Measurements from ENCODE around the gene FOSL2. TPM values are rescaled to one million over a fixed set of nuclear protein-coding genes. Genes with fewer than 3 reads are reported as not detected.

Gene FOSL2
- total RNA-seq, 1 donor from 2014 or later: 77.1 TPM

DNA sequence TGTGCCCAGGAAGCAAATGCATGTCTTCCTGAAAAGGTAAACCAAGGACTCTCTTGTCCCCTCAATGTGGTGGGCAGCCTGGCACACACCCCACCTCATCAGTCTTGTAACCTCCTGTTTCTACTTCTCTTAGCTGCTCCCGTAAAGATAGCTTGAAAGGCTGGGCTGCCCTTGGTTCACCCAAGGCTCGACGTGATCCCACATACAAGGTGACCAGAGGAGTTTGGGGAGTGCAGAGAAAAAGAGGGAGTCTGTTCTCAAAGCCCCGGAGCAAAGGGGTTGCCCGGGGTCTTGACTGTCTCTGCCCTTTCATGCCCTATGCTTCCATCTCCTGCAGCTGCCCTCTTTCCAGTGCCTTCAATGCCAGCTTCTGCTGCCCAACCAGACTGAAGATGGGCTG lies 18.3 kb upstream of the FOSL2 start:
- FAIRE-seq (no peak), DNase-seq (ENCODE audit: low read depth) (no peak)
- Histone ChIP-seq H3K27me3 (ENCODE audit: control insufficient read depth, insufficient read depth, low read length) (no peaks in the 10 kb centered on the region), H3K4me3 (ENCODE audit: low read depth, low read length) (no peak overlapping the region), H3K36me3 (ENCODE audit: control insufficient read depth, insufficient read depth, low read length) (no peaks in the 10 kb centered on the region)
- TF ChIP-seq, protein P1, sequence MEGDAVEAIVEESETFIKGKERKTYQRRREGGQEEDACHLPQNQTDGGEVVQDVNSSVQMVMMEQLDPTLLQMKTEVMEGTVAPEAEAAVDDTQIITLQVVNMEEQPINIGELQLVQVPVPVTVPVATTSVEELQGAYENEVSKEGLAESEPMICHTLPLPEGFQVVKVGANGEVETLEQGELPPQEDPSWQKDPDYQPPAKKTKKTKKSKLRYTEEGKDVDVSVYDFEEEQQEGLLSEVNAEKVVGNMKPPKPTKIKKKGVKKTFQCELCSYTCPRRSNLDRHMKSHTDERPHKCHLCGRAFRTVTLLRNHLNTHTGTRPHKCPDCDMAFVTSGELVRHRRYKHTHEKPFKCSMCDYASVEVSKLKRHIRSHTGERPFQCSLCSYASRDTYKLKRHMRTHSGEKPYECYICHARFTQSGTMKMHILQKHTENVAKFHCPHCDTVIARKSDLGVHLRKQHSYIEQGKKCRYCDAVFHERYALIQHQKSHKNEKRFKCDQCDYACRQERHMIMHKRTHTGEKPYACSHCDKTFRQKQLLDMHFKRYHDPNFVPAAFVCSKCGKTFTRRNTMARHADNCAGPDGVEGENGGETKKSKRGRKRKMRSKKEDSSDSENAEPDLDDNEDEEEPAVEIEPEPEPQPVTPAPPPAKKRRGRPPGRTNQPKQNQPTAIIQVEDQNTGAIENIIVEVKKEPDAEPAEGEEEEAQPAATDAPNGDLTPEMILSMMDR (IDR thresholded peaks at IDR 0.05; ENCODE audit: insufficient read depth, low read length, severe bottlenecking): no peak

DNA sequence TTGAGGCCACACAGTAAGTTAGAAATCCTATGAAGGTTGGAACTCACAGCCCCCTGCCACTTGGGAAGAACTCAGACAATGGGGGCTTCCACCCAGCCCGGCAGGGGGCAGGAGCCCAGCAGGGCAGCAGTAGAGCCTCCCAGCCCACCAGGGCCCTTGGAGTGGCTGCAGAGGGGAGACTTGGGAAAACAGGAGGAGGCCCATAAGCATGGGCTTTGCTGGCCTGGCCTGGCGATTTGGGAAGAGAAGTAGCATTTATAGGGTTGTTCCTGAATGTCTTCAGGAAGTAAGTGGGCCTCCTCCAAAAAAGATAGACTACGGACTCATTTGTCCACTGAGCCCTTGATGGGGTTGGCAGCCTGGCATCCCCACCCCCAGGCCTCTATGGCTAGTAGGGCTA lies 17.4 kb upstream of the FOSL2 start:
- DNase-seq (ENCODE audit: low read depth) (no peak), FAIRE-seq (no peak)
- TF ChIP-seq, protein P1 (IDR thresholded peaks at IDR 0.05; ENCODE audit: insufficient read depth, low read length, severe bottlenecking): no peak
- no peaks in the 10 kb centered on the region for H3K27me3 ChIP-seq (ENCODE audit: control insufficient read depth, insufficient read depth, low read length)
- no peak overlapping the region for H3K4me3 ChIP-seq (ENCODE audit: low read depth, low read length)
- H3K36me3 ChIP-seq (ENCODE audit: control insufficient read depth, insufficient read depth, low read length): no peaks in the 10 kb centered on the region

DNA sequence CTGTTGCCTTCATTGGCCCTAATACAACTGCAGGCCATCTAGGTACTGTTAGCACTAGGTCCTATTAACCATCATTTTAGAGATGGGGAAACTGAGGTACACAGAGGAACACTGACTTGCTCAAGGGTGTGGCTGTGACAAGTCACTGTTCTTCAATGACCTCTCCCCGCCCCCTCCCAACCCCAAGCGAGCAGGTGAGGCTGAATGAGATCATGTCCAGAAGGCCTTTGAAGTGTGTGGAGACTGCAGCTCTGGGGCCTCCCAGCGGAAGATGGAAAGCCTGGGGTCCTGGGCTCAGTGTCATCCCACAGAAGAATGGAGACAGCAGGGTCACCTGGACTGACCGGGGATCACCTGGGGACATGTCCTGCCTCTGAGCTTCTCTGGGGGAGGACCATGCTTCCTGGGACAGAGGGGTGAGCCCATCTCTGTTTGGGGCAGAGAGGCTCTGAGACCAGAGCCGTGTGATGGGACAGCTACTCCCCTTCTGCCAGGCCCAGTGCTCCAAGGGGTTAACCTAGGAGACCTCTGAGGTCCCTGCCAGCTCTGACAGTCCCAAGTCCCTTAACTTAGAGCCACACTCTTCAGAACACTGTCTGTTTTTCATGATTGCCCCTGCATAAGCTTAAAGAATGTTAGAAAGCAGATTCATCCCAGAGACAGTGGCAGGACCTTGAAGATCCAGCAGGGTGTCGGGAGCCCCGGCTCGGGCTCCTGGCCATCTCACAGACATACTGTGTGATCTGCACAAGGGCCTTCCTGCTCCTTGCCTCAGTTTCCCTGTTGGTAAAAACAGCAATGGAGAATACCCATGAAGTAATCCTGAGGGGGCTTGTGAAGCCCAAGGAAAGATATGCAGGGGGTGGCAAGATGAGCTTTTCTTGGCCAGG lies 16.7 kb upstream of the FOSL2 start:
- FAIRE-seq: no peak

DNA sequence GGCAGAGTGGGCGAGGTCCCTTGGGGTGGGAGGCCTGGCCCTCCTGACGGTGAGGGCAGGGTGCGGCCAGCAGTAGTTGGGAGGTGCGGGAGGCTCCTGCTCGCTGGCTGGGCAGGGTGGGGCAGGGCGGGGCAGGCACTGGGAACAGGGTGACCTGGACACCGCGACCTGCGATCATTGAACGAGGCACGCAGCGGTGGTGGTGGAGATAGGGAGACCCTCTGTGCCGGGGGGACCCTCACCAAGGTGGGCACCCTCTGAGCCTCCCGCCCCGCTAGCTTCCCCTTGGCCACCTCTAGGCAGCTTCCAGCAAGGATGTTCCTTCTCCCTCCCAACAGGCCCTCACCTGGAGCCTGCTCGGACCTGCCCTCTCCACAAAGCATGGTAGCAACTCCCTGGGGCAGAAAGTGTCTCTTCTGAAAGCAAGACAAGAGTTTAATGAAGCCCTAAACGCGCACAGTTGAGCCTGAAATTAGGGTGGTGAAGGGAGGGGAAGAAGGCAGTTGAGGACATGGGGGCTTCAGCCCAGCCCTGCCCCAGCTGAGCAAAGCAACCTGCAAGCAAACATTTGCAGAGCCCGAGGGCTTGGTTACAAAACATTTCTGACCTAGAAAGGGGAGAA lies 15.4 kb upstream of the FOSL2 start:
- H3K27me3 ChIP-seq (ENCODE audit: control insufficient read depth, insufficient read depth, low read length): no peaks in the 10 kb centered on the region
- TF ChIP-seq, protein P1 (IDR thresholded peaks at IDR 0.05; ENCODE audit: insufficient read depth, low read length, severe bottlenecking): no peak
- DNase-seq (ENCODE audit: low read depth): peak; percentile 81
- no peak for FAIRE-seq
- peak overlapping the region; percentile 23 for H3K4me3 ChIP-seq (ENCODE audit: low read depth, low read length)
- H3K36me3 ChIP-seq (ENCODE audit: control insufficient read depth, insufficient read depth, low read length): no peaks in the 10 kb centered on the region

More for the DNA sequence above, 16.7 kb upstream of the FOSL2 start:
- DNase-seq (ENCODE audit: low read depth): no peak
- Histone ChIP-seq H3K4me3 (ENCODE audit: low read depth, low read length) (no peak overlapping the region), H3K36me3 (ENCODE audit: control insufficient read depth, insufficient read depth, low read length) (no peaks in the 10 kb centered on the region), H3K27me3 (ENCODE audit: control insufficient read depth, insufficient read depth, low read length) (no peaks in the 10 kb centered on the region)
- TF ChIP-seq, protein P1 (IDR thresholded peaks at IDR 0.05; ENCODE audit: insufficient read depth, low read length, severe bottlenecking): no peak

DNA sequence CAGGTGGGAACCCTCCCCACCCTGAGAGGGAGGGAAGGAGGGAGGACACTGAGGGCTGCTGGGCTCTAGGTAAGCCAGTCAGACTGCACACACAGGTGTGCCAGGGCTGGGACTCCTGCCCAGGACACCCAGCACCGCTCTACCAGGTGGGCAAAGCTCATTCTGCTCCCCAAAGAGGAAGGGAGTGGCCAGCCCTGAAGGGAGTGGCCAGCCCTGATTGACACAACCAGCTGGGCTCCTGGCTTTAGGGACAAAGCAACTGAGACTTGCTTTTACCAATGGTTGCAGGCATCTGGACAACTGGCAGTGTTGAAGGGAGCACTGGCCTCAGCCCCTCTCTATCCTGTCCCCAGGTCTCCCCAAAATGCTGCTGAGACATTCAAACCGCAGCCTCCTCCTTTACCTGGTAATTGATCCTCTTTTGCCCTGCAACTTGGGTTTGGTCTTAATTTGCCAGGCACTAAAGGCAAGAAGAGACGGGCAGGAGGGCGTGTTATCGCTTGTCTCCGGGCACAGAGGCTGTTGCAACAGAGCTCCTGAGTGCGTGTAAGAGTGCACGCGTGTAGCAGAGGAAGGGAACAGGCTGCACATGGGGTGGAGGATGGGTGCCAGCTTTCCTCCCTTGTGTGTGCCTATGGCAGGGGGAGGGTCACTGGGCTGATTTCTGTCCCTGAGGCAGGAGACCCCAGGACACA lies 14.5 kb upstream of the FOSL2 start:
- Histone ChIP-seq H3K36me3 (ENCODE audit: control insufficient read depth, insufficient read depth, low read length) (no peaks in the 10 kb centered on the region), H3K27me3 (ENCODE audit: control insufficient read depth, insufficient read depth, low read length) (no peaks in the 10 kb centered on the region), H3K4me3 (ENCODE audit: low read depth, low read length) (peak overlapping the region; percentile 23)
- FAIRE-seq (peak; percentile 88), DNase-seq (ENCODE audit: low read depth) (peak; percentile 96)
- TF ChIP-seq, protein P1 (IDR thresholded peaks at IDR 0.05; ENCODE audit: insufficient read depth, low read length, severe bottlenecking): no peak

All from bronchial epithelial cell (primary cell).